ENCODE measurements around the gene EPS15.

DNA sequence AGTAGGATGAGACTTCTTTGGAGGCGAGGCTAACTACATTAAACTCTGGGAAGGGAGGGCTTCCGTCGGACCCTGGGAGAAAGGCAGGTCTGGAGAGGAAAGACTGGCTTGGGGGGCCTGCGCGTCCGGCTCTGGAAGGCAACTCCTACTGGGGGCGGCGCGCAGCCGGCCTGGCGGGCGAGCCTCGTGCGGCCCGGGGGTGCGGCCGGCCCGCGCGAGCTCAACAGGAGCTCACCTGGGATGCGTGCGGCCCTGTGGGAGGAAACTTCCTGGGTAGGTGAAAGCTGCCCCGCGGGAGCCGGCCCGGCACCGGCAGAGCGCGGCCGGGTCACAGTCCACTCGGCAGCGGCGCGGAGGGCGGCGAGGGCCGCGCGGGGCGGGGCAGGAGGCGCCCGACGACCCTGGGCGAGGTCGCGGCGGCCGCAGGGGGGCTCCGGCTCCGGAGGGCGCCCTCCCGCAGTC lies 449 bp downstream of the EPS15 start:
- TF ChIP-seq, protein P1, sequence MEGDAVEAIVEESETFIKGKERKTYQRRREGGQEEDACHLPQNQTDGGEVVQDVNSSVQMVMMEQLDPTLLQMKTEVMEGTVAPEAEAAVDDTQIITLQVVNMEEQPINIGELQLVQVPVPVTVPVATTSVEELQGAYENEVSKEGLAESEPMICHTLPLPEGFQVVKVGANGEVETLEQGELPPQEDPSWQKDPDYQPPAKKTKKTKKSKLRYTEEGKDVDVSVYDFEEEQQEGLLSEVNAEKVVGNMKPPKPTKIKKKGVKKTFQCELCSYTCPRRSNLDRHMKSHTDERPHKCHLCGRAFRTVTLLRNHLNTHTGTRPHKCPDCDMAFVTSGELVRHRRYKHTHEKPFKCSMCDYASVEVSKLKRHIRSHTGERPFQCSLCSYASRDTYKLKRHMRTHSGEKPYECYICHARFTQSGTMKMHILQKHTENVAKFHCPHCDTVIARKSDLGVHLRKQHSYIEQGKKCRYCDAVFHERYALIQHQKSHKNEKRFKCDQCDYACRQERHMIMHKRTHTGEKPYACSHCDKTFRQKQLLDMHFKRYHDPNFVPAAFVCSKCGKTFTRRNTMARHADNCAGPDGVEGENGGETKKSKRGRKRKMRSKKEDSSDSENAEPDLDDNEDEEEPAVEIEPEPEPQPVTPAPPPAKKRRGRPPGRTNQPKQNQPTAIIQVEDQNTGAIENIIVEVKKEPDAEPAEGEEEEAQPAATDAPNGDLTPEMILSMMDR (IDR thresholded peaks at IDR 0.05; ENCODE audit: low read depth, low read length, missing input control) = no peak
- no peak for TF ChIP-seq YY1 (IDR thresholded peaks at IDR 0.05)
- TF ChIP-seq, protein P2, sequence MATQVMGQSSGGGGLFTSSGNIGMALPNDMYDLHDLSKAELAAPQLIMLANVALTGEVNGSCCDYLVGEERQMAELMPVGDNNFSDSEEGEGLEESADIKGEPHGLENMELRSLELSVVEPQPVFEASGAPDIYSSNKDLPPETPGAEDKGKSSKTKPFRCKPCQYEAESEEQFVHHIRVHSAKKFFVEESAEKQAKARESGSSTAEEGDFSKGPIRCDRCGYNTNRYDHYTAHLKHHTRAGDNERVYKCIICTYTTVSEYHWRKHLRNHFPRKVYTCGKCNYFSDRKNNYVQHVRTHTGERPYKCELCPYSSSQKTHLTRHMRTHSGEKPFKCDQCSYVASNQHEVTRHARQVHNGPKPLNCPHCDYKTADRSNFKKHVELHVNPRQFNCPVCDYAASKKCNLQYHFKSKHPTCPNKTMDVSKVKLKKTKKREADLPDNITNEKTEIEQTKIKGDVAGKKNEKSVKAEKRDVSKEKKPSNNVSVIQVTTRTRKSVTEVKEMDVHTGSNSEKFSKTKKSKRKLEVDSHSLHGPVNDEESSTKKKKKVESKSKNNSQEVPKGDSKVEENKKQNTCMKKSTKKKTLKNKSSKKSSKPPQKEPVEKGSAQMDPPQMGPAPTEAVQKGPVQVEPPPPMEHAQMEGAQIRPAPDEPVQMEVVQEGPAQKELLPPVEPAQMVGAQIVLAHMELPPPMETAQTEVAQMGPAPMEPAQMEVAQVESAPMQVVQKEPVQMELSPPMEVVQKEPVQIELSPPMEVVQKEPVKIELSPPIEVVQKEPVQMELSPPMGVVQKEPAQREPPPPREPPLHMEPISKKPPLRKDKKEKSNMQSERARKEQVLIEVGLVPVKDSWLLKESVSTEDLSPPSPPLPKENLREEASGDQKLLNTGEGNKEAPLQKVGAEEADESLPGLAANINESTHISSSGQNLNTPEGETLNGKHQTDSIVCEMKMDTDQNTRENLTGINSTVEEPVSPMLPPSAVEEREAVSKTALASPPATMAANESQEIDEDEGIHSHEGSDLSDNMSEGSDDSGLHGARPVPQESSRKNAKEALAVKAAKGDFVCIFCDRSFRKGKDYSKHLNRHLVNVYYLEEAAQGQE (IDR thresholded peaks at IDR 0.05) = no peak
- no peak for TF ChIP-seq TAF1 (conservative IDR thresholded peaks at IDR 0.05)
- no peak for TF ChIP-seq GABPA (IDR thresholded peaks at IDR 0.05 in 1 of 2, conservative IDR thresholded peaks at IDR 0.05 in 1 of 2)
- no peak for TF ChIP-seq SP1 (IDR thresholded peaks at IDR 0.05)

Measured in liver (tissue), 3 donors.